HG03439 (cell line): ENCODE data around the gene KCNK17.

ENCODE experiments used
- ATAC-seq: cut with Tn5 transposase; IDR thresholded peaks from one replicate; pipeline ENCODE4 v1.9.1; 2021; ENCODE audit warnings: mild to moderate bottlenecking, moderate library complexity; ENCODE audit not compliant: unreplicated experiment

KCNK17 gene

DNA sequence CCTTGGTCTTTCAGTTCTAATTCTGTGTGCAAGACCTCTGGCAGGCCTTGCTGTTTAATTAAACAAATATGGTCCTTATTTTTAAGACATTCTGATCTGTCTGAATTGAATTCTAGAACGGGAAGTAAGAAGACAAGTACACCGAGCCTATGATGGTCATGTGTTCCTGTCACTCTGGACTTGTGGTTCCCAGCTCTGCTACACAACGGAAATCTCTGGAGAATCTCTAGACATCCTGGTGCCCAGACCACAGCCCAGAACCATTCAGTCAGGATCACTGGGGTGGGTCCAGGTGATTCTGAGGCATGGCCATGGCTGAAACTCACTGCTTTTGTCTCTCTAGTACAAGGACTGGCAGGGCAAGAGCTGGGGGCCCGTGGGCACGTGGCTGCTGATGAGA is 24.2 kb upstream of the KCNK17 start:
- ATAC-seq, result no peak

DNA sequence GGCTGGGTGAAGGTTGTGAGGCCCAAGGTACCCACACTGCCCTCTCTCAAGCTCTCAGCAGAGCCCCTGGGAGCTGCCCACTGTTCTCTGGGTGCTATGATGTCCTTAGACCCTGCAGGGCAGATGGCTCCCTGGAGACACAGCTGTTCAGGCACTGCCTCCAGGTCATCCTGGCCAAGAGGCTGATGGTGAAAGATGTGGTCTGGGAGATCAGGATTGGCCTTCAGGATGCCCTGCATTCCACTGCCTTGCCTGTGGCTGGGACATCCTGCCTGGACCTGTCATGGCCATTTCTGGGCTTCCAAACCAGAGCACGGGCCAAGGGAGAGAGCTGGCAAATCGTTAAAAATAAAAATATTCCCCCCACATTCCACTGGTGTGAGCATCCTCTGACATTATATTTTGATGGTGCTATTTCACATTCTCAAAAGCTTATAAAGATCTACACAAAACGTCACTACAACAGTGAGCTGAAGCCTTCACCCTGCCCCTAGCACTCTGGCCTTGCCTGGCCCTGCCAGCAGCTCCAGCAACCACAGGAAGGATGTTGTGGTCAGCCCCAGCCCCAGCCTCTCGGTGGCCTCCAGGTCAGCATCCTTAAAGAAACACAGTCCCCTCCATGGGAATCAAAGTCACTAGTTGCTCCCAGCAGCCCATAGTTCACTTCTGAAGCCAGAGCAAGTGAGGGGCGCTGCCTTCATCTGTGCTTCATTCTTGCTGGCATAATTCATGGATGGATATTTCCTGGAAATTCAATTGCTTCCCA is 21.7 kb upstream of the KCNK17 start:
- no peak for ATAC-seq

DNA sequence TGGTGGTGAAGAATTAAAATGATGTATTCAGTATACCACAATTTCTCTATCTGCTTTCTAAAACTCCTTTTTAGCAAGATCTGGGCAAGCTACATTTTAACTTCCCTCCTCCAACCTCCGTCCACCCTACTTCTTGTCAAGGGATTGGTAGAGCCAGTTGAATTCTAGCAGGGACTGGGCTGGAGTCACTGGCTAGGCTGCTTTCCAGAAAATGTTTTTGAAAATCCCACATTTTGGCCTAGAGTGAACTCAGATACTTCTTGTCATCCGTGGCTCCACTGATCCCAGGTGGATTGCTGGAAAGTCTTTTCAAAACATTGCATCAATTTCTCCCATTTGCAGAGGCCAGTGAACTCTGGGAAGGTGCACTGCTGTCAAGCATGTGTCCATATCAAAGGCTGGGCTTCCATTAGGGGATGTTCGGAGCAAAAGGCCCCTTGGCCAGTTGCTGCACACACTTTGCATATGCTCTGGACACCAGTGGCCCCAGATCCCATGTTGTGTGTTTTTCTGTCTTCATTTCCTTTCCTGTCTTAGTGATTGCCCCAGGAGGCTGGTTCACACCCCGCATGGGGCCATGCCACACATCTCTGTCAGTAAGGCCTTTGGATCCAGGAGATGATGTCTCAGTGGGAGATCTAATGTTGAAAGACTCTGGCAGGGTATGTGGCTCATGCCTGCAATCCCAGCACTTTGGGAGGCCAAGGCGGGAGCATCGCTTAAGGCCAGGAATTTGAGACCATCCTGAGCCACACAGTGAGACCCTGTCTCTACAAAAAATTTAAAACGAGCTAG is 19.6 kb upstream of the KCNK17 start:
- no peak for ATAC-seq

DNA sequence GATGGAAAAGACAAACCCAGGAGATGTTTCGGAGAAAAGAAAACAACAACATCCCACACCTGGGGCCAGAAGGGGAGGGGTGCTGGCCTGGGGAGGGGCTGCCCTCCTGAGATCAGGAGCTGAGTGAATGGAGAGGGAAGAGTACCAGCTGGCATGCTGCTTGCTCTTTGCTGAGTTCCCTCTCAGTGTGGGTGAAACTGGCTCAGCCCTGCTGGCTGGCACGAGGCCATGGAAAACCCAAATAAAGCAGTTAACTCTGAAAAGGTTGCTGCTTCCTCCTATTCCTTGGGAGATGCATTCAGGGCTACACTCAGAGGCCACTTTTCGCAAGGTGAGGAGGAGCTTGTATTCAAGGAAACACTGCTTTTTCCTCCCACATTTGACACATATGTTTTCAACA is 16.3 kb upstream of the KCNK17 start:
- no peak for ATAC-seq

DNA sequence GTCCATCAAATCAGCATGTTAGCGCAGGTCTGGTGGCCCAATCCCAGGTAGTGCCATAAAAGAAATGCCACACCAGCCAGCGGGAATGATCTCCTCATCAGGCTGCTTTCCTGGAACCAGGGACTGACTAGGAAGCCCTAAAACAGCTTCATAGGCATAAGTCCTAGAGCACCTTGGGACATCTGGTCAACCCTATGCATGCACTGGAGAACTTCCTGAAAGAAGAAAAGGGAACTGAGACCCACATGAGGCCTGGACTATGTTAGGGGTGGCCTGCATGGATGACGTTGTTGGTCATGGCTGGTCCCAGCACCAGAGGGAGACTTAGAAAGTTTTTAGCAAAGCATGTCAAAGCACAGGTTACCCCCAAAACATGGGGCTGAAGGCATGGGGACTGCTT is 15.8 kb upstream of the KCNK17 start:
- no peak for ATAC-seq

DNA sequence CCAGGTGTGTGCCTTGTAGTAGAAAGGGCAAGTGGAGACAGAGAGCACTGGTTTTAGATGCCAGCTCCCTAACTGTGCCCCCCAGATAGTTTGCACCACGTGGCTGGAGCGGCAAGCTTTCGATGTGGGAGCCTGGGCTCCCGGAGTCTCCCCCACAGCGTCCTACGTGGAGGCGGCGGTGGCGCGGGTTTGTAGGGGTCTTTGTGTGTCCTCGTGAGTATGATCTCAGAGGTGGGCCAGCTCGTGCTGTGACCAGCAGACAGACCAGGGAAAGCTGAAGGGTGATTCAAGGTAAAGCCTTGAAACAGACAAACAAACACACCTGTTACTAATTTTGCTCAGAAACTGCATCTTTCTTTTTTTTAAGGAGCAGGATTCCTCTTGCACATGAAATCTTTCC is 13.8 kb upstream of the KCNK17 start:
- no peak for ATAC-seq

DNA sequence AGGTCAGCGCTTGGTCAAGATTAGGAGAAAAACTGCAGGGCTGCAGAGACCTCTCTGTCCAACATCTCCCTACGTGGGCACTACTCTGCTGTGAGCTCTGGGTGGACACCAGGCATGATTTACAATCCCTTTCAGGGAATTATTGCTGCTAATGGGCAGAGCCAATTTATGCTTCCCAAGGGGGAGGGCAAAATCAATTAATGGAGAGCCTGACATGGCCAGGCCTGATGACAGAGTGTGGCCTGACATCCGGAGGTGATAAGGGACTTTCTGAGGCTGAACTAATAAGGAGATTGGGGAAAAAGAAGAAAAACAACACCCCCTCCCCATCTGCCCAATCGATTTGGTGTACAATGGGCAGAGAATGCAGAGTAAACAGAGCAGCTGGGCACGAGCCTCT is 13.3 kb upstream of the KCNK17 start:
- no peak for ATAC-seq

DNA sequence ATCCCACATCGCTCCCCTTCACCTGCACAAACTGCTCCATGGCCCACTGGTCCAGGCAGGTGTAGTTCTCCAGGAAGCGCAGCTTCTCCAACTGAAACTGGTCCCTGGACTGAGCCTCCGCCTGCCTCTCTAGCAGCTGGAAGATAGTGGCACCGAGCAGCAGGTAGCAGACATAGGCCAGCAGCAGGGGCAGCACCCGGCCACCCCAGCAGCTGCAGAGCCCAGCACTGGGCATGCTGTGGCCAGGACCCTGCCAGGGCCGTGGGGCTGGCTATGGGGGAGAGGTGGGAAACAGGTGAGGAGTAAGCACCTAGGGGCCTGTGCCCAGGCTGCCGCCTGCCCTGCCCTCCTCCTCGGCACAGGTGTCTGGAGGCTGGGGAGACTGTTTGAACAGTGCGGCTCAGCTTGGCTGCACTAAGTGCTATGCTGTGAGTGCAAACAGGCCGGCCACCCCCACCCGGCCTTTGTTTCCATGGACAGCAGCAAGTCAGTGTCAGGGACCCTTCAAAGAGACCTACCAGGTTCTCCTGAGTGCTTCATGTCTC is 8.2 kb upstream of the KCNK17 start, which contains the start of gene KCNK16:
Gene KCNK16 (minus strand): TSS at position 397 of the 545 bp plus-strand sequence. CDS start 162 bp downstream, at position 235.
- ATAC-seq, result no peak

DNA sequence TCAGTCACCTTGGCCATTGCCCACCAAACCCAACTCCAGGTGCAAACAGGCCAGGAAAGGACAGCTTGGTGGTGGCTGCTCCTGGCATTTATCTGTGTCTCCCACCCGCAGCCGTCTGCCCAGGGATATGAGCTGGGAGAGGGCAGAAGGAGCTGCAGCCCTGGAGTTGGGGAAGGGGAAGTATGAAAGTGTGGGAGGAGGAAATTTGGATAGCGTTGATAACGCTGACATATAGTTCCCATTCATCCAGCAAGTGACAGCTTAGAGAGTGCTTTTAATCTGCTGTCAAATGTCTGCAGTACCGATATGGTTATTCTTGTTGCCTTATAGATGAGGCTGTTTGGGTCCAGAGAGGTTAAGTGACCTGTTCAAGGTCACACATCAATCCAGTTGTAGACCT is 7.5 kb upstream of the KCNK17 start:
- ATAC-seq, result no peak

DNA sequence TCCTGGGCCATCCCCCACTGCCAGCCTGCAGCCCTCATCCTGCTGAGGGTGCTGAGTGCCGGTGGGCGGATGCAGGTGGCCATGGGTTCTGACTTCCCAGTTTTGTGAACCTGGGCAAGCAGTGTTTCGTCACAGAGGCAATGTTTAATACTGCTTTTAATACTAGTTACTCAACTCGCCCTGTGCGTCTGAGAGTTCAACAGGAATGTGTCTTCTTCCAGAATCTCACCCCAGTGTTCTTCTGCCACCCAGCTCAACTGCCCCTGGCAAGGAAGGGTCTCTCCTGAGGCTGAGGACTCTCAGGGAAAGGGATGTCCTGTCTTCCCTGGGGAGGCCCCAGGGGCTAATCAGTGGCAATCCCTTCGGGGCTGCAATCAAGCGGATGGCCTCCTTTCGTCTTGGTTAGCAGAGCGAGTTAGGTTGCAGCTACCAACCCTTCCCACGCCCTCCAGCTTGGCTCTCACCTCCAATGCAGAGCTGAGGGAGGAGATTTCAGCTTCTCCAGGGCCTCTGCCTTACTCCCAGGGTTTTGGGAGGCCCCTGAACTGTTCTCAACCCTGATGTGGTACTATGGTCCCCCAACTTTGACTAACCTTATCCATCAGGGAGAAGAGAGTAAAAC is 6.3 kb upstream of the KCNK17 start:
- no peak for ATAC-seq

DNA sequence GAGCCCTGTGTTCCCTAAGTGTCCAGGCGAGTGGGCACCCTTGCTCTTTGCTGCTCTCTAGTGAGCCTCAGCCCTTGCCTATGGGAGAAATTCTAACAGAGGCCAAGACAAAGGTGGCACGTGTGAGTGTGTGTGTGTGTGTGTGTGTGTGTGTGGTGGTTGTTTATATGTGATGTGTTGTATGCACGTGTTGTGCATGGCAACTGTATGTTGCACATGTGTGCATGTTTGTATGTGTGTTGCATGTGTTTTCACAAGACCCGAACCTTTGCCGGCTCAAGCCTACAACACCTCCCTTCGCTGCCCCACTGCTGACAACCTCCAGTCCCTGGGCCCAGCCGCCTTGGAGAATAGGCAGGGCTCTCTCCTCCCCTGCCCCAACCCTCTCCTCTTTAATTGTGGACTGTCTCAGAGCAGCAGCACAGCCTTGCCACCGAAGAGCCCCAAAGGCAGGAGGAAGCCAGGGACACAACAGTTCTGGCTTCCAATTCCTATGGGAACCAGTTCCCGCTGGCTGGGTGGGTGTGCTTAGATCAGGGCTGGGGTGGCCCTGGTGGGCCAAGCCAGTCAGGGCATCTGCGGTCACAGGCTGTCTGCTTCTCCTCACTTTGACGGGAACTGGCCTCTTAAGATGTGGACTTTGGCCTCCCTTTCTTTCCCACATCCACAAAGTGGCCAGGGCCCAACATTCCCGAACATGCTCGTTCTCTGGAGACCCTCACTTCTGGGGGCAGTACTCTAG is 5.6 kb upstream of the KCNK17 start:
- no peak for ATAC-seq

DNA sequence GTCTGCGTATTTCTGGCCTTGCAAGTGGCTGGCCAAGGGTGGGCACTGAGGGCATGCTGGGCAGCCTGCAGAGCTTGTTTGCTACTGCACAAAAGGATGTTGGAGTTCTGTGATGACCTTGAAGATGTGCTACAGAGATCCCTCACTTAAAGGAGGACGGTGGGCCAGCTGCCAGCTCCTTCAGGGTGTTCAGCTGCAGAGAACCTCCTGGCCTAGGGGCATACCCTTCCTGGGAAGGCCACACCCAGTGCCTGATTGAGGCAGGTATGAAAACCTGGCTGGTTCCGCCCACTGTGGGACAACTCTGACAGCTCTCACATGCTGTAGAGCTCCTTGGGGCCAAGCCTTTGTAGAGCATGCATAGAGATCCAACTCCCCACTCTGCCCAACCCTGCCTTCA is 3.0 kb upstream of the KCNK17 start:
- ATAC-seq, result no peak

DNA sequence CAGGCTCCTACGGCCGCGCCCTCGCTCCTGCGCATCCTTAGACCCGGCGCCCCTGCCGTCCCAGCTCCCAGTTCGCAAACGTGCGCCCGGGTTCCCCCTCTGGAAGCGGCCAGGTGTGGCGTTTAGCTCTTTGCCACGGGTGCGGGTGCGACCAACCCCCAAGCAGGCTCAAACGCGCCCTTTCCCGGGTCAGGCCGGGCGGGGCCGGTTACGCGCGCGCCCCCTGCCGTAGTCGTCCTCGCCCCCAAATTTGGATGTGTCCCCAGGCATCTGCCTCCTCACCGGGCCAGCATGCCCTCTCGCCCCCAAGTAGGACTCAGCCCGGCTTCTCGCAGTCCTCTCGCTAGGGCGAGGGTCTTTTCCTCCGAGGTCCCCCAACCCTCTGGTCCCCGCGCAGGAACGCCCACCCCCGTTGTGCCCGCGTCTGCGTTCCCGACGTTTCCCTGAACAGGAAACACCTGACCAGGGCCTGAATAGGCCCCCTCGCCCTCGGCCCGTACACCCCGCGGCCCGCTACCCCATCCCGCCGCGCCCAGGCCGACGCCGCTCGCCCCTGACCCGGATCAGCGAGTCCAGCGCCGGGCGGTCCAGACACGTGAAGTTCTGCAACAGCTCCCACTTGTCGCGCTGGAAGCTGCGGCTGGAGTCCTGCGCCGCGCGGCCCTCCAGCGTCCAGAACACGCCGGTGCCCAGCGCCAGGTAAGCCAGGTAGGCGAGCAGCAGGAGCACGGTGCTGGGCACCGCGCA is 520 bp downstream of the KCNK17 start:
- ATAC-seq, result no peak

DNA sequence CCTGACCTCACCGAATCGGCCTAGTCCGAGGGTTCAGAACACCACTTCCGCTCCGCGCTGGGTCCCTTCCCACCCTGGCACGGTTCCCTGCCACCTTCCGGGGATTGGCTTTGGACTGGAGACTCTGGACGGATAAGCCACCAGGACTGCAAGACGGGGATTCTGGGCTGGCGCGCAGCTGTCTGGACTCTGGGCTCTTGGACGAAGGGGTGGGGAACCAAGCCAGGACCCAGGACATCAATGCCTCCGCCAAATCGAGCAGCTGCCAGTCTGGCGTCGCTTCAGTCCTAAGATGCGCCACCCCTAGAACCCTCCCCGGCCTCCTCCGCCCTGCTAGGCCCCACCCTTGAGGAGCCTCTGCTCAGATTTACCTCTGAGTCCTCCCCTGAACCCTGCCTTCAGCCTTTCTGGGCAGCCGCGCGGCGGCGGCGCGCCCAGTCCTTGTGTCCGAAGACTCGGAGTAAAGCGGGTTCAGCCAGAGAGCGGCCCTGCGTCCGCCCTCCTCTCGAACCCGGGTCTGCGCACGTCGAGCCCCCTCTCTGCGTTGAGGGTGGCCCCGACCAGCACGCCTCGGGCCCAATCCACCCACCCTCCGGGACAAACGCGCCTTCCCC is 1.2 kb downstream of the KCNK17 start:
- no peak for ATAC-seq

DNA sequence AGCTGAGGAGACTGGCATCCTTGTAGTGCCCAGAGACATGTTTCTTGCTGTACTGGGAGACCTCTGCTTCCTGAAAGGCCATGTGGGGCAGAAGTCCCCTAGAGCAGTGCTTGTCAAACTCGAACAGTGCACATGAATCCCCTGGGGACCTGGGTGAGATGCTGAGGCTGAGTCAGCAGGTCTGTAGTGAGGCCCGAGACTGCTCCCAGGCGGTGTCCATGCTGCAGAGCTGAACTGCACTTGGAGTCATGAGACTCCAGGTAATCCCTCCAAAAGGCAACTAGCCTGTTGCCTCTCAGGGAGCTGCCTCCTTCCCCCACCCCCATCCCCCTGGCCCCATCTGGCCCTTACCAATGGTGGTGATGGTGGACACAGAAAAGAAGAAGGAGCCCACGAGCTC is 3.7 kb downstream of the KCNK17 start:
- no peak for ATAC-seq

DNA sequence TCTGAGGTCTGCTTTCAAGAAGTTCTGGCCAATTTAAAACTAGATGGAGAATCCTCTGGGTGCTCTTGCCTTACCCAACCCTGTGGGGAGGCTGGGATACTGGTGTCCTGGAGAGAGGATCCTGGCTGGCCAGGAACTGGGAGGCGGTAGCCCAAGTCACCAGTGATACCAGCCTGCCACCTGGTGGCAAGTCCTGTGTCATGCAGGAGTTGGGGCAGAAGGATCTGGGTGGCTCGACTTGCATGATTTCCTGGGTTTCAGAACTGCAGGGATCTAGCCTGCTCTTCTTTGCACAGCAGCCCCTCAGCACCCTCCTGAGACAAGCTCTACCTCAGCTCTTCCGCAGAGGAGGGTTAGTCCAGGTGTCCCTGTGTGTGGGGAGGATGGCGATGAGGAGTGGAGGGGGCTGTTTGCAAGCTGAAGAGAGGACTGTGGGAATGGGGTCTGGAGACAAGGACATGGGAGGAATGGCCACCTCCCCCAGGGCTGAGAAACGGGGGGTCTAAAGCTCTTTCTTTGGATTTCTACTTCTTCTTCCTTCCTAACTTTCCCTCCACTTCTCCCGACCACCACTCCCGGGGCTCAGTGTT is 4.2 kb downstream of the KCNK17 start:
- no peak for ATAC-seq

DNA sequence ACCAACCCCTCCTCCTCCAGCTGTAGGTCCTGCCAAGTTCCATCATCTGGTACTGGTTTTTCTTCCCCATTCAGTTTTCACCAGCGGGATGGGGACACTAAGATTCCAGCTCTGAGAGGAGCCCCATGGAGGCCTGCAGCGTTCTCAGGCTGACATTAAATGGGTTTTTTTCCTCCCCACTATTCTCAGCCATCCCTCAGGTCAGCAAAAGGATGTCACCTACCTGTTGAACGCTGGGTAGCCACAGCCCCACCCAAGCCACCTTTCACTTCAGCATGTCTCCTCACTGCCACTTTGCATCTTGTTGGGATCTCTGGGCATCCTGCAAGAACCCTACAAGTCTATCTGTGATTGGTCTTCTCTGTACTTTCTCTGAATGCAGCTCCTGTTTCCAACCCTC is 6.8 kb downstream of the KCNK17 start:
- ATAC-seq, result no peak

DNA sequence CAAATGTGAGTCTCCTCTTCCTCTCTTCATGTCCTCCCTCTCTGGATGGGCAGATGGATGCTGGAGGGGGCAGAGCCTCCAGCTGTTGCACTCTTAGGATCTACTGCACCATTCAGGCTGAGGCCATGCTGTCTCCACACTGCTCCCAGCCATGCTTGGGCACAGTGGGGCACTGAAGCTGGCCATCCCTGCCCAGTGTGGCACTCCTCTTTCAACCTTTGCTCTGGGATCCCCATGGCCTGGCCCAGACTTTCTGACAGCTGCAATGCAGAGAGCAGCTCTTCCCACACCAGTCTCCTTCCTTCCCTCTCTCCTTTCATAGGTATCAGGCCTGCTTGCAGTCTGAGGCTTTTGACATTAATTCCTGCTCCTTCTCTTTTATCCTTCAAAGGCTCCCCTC is 9.3 kb downstream of the KCNK17 start:
- ATAC-seq, result no peak

DNA sequence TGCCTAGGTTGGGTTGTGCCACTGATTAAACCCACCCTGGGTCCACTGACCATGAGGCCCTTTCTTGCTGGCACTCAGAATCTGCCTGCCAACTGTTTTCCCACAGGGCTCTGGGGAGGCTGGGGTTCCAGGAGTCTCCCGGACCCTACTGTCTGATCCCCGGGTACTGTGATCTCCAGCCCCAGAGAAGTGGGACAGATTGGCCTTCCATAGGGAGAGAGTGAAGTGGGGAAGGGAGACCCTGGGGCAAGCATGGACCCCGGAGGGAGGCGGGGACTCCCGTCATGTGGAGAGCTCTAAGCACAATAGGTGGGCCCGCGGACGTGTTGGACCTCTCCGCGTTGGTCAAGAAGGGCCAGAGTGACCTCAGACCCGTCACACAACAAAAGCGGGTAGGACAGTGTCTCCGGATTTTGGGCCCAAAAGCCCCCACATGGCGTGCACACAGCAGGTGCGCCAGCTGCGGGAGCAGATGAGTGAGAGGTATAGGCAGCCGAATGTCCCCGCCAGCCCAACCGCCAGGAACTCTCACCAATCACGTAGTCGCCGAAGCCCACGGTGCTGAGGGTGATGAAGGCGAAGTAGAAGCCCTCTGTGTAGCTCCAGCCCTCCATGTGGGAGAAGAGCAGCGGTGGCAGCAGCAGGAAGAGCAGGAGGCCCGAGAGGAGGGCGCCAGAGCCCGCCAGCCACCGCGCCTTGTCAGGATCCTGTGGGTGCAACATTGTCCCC is 10.6 kb downstream of the KCNK17 start:
- no peak for ATAC-seq
